Large intestine (tissue), 3 donors: ENCODE data around the gene SARNP. TPM values are rescaled to one million over a fixed set of nuclear protein-coding genes. Genes with fewer than 3 reads are reported as not detected.

Experiments used
- DNase-seq, 2 donors: peaks; one replicate each; pipeline versions ENCODE4 v3.0.0 to v3.0.0-alpha.2; 2013
- H3K27ac ChIP-seq: one replicate; pipeline ENCODE4 v1.5.1; 2013; ENCODE audit warnings: low read length
- H3K27me3 ChIP-seq: 2 replicates; pipeline ENCODE4 v1.6.1; 2013; ENCODE audit warnings: low read length; ENCODE audit not compliant: control insufficient read depth, insufficient read depth
- H3K36me3 ChIP-seq: 2 replicates; pipeline ENCODE4 v1.6.1; 2013; ENCODE audit warnings: low read length; ENCODE audit not compliant: control insufficient read depth, insufficient read depth
- H3K4me1 ChIP-seq: one replicate; pipeline ENCODE4 v1.6.1; 2013; ENCODE audit warnings: low read length; ENCODE audit not compliant: control insufficient read depth, insufficient read depth
- H3K4me3 ChIP-seq: one replicate; pipeline ENCODE4 v1.5.1; 2013; ENCODE audit warnings: low read length
- H3K9me3 ChIP-seq: one replicate; pipeline ENCODE4 v1.6.1; 2013; ENCODE audit warnings: mild to moderate bottlenecking, low read depth, low read length, moderate library complexity; ENCODE audit not compliant: control insufficient read depth
- WGBS: methylation state at CpG from one replicate; pipeline ENCODE4 v1.1.5; 2013; ENCODE audit warnings: low lambda C conversion rate; ENCODE audit not compliant: insufficient coverage; 5-methylcytosine and 5-hydroxymethylcytosine counted together
- polyA plus RNA-seq: library from polyadenylated mRNA; unstranded; fragments of 120-200 nt; gene quantifications from one replicate; pipeline ENCODE4 v1.2.1, GENCODE V29; 2013

Gene SARNP
- polyA plus RNA-seq, 1 donor = 71.4 TPM

GRCh38 chr12:55850401-55850800 is 32.9 kb upstream of the SARNP start:
- no peaks in the 10 kb centered on the region for H3K36me3 ChIP-seq
- no peaks in the 10 kb centered on the region for H3K9me3 ChIP-seq
- no peaks in the 10 kb centered on the region for H3K4me1 ChIP-seq
- peaks cover 10% of the 10 kb centered on the region for H3K27me3 ChIP-seq
- no CpG with 5 or more reads among the region's 1 CpG for WGBS
- no peak overlapping the region for H3K4me3 ChIP-seq
- DNase-seq = no peak
- H3K27ac ChIP-seq = no peak overlapping the region

DNA sequence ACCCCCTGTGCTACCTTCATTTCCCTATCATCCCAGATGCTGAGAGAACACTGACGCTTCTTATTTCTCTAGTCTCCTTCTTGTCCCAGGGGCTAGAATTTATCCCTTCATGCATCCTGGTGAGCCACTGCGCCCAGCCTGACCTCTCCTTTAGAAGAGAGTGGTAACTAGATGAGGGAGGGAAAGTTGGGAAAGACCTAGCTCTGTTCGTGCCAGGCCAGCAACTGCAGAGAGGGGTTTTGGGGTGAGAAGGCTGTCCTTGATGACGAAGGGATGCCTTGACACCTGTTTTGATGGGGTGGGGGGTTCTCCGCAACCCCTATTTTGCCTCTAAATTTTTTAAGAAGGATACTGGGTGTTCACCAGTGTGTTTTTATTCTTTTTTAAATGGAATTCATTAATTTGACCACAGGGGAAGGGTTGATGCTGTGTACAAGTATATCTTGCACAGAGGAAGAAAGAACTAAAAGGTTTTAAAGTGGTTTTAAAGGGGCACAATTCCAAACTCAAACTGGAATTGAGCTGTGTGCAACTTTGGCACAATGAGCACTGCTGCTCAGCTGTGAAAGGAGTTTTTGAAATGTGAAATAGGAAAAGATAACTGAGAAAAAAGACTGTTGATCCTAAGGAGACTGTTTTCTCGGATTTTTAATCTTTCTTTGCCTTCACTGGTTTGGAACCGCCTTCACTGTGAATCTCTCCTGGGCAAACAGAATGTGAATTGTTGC is 32.3 kb upstream of the SARNP start:
- no peaks in the 10 kb centered on the region for H3K4me1 ChIP-seq
- H3K36me3 ChIP-seq = no peaks in the 10 kb centered on the region
- peaks cover 10% of the 10 kb centered on the region for H3K27me3 ChIP-seq
- no peaks in the 10 kb centered on the region for H3K9me3 ChIP-seq
- no peak for DNase-seq
- 40% methylated on average over 1 of the region's 7 CpGs for WGBS
- H3K27ac ChIP-seq = no peak overlapping the region
- no peak overlapping the region for H3K4me3 ChIP-seq

DNA sequence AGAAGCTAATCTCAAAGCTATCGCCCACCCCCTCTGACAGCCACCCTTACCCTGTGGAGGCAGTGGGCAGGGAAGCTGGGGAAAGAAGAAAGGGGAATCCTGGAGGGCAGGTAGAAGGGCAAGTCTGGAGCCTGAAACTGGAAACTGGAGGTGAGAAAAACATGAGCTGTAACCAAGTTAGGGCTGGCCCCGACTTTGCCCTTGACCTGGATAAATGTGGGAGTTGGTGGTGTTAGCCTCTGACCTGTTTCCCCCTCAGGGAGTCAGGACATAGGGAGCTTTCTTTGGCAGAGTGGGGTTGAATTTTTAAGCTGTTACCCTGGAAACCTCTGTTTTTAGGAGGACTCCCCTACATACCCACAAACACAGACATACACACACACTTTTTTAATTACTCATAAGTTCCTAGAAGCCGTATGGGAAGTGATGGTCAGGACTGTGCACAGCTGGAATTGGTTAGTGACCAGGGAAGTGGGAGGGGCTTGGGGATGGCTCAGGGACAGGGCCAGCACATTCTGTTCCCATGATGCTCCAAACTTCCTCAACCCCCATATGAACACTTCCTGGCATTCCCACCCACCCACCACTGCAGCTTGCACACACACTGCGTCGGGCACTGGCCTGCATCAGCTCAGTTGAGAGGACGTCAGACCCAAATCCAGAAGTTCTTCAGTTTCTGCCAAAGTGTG is 30.2 kb upstream of the SARNP start:
- DNase-seq = peak; percentile 65 to 69
- H3K27me3 ChIP-seq = peaks cover 10% of the 10 kb centered on the region
- H3K36me3 ChIP-seq = no peaks in the 10 kb centered on the region
- H3K9me3 ChIP-seq = no peaks in the 10 kb centered on the region
- no peaks in the 10 kb centered on the region for H3K4me1 ChIP-seq
- no CpG with 5 or more reads among the region's 6 CpGs for WGBS
- peak overlapping the region; percentile 51 for H3K27ac ChIP-seq
- H3K4me3 ChIP-seq = no peak overlapping the region

- Histone ChIP-seq H3K4me1 (no peaks in the 10 kb centered on the region), H3K27ac (no peak overlapping the region), H3K36me3 (no peaks in the 10 kb centered on the region), H3K27me3 (peaks cover 10% of the 10 kb centered on the region), H3K9me3 (no peaks in the 10 kb centered on the region), H3K4me3 (no peak overlapping the region)
- no peak for DNase-seq
- no CpG with 5 or more reads among the region's 3 CpGs for WGBS
These were observed 29.5 kb upstream of the SARNP start for GRCh38 chr12:55847033-55847432.

DNA sequence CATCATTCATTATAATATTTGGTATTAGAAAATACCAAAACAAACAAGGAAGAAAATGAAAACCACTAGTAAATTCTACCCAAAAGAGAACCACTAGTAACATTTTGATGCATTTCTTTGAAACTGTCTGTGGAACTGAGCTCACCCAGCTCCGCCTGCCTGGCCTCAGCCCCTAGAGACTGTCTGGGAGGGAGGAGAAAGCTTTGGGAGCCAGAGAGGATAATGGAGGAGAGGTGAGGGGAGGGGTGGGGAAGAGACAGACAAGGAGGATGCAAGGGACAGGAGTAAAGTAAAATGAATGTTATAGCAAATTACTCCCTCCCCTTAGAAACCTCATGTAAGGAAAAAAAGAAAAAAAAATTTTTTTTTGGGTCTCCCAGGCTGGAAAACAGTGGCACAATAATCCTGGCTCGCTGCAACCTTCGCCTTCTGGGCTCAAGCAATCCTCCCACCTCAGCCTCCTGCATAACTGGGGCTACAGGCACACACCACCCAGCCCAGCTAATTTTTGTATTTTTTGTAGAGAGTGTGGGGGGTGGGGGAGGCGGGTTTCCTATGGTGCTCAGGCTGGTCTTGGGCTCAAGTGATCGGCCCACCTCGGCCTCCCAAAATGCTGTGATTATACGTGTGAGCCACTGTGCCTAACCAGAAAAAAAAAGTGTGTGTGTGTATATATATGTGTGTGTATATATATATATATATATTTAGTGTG is 28.4 kb upstream of the SARNP start:
- H3K9me3 ChIP-seq = no peaks in the 10 kb centered on the region
- no peak for DNase-seq
- no peak overlapping the region for H3K4me3 ChIP-seq
- H3K27ac ChIP-seq = no peak overlapping the region
- WGBS = no CpG with 5 or more reads among the region's 7 CpGs
- no peaks in the 10 kb centered on the region for H3K36me3 ChIP-seq
- H3K27me3 ChIP-seq = peaks cover 10% of the 10 kb centered on the region
- H3K4me1 ChIP-seq = no peaks in the 10 kb centered on the region

DNA sequence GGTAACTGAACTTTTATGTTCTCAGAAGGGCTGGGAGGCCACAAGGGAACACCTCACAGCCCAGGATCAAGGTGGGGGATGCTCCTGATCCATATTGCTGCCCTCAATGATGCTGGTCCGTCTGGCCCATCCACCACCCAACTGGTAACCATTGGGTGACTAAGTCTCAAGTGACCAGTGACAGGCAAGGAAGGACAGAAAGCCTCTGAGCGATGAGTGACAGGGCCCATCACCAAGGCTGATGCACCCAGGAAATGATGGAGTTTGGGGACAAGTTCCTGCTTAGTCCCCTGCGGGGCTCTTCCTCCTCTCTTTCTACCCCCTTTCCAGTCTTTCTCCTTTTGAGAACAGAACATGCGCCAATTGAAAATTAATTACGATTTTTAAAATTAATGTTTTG is 27.8 kb upstream of the SARNP start:
- no peaks in the 10 kb centered on the region for H3K4me1 ChIP-seq
- no peak for DNase-seq
- WGBS = no CpG with 5 or more reads among the region's 5 CpGs
- H3K27me3 ChIP-seq = peaks cover 10% of the 10 kb centered on the region
- no peak overlapping the region for H3K27ac ChIP-seq
- H3K4me3 ChIP-seq = no peak overlapping the region
- no peaks in the 10 kb centered on the region for H3K9me3 ChIP-seq
- no peaks in the 10 kb centered on the region for H3K36me3 ChIP-seq

DNA sequence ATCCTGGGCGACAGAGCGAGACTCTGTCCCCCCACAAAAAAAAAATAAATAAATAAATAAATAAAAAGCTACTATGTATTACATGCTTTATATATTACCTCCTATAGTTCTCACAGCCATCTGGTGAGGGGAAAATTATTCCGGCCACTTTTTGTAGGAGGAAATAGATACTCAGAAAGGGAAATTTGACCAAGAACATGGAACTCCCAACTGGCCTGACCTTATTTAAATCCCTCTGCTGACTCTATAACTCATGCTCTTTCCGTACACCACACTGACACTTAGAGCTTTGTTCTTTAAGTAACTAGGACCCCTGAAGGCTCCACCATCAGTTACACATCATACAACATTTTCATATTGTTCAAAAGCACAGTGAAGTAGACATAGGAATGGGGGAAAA is 27.4 kb upstream of the SARNP start:
- no CpG with 5 or more reads among the region's 4 CpGs for WGBS
- DNase-seq = no peak
- Histone ChIP-seq H3K4me1 (no peaks in the 10 kb centered on the region), H3K27me3 (peaks cover 10% of the 10 kb centered on the region), H3K27ac (no peak overlapping the region), H3K36me3 (no peaks in the 10 kb centered on the region), H3K4me3 (no peak overlapping the region), H3K9me3 (no peaks in the 10 kb centered on the region)

DNA sequence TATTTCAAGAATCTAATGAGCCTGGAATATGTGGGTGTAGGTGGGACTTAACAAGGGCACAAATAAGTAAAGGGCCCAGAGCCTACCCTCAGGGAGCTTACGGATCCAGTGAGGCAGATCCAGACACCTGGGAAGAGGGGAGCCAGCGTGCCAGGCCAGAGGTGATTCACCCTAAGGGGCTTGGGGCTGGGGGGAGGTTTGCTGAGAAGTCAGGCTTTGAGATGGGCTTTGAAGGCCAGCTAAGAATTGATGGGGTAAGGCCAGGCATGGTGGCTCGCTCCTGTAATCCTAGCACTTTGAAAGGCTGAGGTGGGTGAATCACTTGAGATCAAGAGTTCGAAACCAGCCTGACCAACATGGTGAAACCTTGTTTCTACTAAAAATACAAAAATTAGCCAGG is 25.9 kb upstream of the SARNP start:
- Histone ChIP-seq H3K4me1 (no peaks in the 10 kb centered on the region), H3K9me3 (no peaks in the 10 kb centered on the region), H3K27me3 (peaks cover 4% of the 10 kb centered on the region), H3K36me3 (no peaks in the 10 kb centered on the region), H3K4me3 (no peak overlapping the region), H3K27ac (no peak overlapping the region)
- no CpG with 5 or more reads among the region's 4 CpGs for WGBS
- no peak for DNase-seq

DNA sequence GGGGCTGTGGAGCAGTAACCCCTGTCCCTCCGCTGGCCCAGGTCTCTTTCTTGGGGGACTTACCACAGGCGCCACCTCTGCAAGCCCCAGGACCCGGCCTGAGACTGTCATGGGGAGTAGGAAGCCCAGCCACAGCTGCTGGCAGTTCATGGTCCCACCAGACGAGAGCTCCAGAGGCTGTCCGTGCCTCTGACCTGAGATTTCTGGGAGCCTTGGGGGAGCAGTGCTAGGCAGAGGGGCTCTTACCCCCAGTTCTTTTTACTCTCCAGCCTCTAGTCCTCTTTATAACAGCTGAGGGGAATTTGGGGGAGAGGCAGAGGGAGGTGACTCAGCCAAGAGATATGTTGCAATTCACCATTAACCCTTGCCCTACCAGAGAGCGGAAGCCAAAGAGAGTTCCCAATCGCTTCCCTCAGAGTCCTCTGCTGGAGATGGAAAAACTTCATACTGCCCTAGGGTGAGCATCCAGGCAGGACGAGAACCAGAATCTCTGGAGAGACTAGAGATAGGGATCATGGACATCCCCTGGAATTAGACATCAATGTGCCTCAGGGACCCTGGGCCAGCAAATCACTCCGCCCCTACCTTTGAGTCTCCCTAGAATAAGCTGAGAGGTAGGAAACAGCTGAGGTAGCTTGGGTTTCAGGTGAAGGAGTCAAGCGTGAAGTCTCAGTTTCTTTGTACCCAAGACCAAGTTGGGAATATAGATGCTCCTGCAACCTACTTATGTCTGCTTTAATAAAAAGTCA is 25.3 kb upstream of the SARNP start, which contains the start of gene MMP19:
Gene MMP19 (minus strand): TSS at position 256 of the 749 bp plus-strand sequence. CDS start 106 bp downstream, at position 150.
- no peak for DNase-seq
- Histone ChIP-seq H3K27me3 (peaks cover 4% of the 10 kb centered on the region), H3K36me3 (no peaks in the 10 kb centered on the region), H3K27ac (no peak within 1 kb of the TSS), H3K9me3 (no peaks in the 10 kb centered on the region), H3K4me3 (no peak within 1 kb of the TSS), H3K4me1 (no peaks in the 10 kb centered on the region)
- WGBS = no CpG with 5 or more reads among the region's 10 CpGs
